Stomach (tissue), 9 donors: Measurements from ENCODE around the gene WBP2NL. TPM values are rescaled to one million over a fixed set of nuclear protein-coding genes. Genes with fewer than 3 reads are reported as not detected.

Source experiments
- DNase-seq, 2 donors: peaks; one replicate each; pipeline versions ENCODE4 v3.0.0 to v3.0.0-alpha.2; 2013 to 2019
- H3K27ac ChIP-seq, 5 donors: fragments of 200-600 bp in 4 of 5; sonication (generic) in 4 of 5; one replicate each; pipeline ENCODE4 v1.5.1; 2013 to 2019; ENCODE audit warnings: mild to moderate bottlenecking in 1 of 5, moderate library complexity in 1 of 5
- H3K27me3 ChIP-seq, 3 donors: fragments of 200-600 bp; sonication (generic); one replicate each; pipeline ENCODE4 v1.5.1; 2017 to 2019; ENCODE audit warnings: mixed run types in 1 of 3
- H3K36me3 ChIP-seq, 4 donors: fragments of 200-600 bp; sonication (generic); 1 replicate in 3 of 4; 2 replicates in 1 of 4; pipeline ENCODE4 v1.5.1; 2016 to 2019
- H3K4me1 ChIP-seq, 4 donors: fragments of 200-600 bp; sonication (generic); one replicate each; pipeline ENCODE4 v1.5.1; 2016 to 2019
- H3K4me3 ChIP-seq, 4 donors: fragments of 200-600 bp; sonication (generic) in 3 of 4; one replicate each; pipeline ENCODE4 v1.5.1; 2016 to 2019; ENCODE audit warnings: mild to moderate bottlenecking in 1 of 4
- H3K9me3 ChIP-seq, 4 donors: fragments of 200-600 bp; sonication (generic); one replicate each; pipeline ENCODE4 v1.5.1; 2016 to 2019
- EP300 ChIP-seq: sonication (generic); formaldehyde crosslinking; IDR thresholded peaks from one replicate; pipeline ENCODE4 v1.6.1; 2017; ENCODE audit warnings: antibody characterized with exemption
- POLR2A ChIP-seq, 4 donors: fragments of 450-650 bp; IDR thresholded peaks; one replicate each; pipeline ENCODE4 v1.6.1; 2016; ENCODE audit warnings: antibody characterized with exemption in 4 of 4, control low read depth in 2 of 4, mild to moderate bottlenecking in 1 of 4, moderate library complexity in 1 of 4
- POLR2AphosphoS5 ChIP-seq, 3 donors: sonication (generic); formaldehyde crosslinking; IDR thresholded peaks; one replicate each; pipeline ENCODE4 v1.6.1; 2016; ENCODE audit warnings: antibody characterized with exemption in 3 of 3
- WGBS, 5 donors: extraction: QIAGEN DNeasy Blood & Tissue Kit in 3 of 5; methylation state at CpG; one replicate each; pipeline versions ENCODE4 v1.1.5 to v1.1.7; 2013 to 2018; 5-methylcytosine and 5-hydroxymethylcytosine counted together
- intact Hi-C: fragments of 100-400 bp; cut with DNase I; formaldehyde crosslinking; loops from one replicate; pipeline ENCODE4 v1.15.1; 2023; ENCODE audit warnings: low total_unique reads
- polyA plus RNA-seq, 3 donors: library from polyadenylated mRNA; stranded (reverse); fragments of 200-250 nt; gene quantifications; one replicate each; pipeline ENCODE4 v1.2.3, GENCODE V29; 2013
- total RNA-seq, 5 donors: library from RNA; depleted of rRNA; stranded (reverse); fragments of >200 nt; gene quantifications; one replicate each; pipeline versions ENCODE4 v1.1.0 to v1.2.3, GENCODE V29; 2014 to 2016
- TF ChIP-seq, protein P1 (sequence below), 7 experiments: fragments of 450-650 bp in 4 of 7; fragments of 200-600 bp in 3 of 7; sonication (generic) in 3 of 7; IDR thresholded peaks; one replicate each; pipeline ENCODE4 v1.5.1; 2016 to 2019; ENCODE audit warnings: antibody characterized with exemption in 7 of 7, control low read depth in 2 of 7, mild to moderate bottlenecking in 1 of 7
- donor health status: healthy with polysubstance abuse.
- donor health status: Bipolar disorder and iron deficiency.
- donor health status: healthy.

Gene WBP2NL
- total and polyA plus RNA-seq, 8 donors: 1.2 to 4.8 (median 1.2) TPM; not detected in 3

DNA sequence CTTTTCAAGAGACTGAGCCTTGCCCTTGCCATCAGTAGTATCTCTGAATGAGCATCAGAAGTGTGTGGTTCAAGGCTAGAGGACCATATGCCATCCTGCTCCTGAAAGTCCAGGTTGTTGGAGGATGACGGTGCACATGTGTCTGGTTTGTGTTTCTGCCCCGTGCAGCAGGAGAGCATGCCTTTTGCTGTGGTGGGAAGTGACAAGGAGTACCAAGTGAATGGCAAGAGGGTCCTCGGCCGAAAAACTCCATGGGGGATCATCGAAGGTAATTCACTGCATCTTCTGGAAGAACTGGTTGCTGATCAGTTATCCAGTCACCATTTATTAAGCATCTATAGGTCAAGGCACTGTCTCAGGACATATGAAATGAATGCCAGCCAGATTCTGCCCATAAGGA lies 6.1 kb upstream of the WBP2NL start:
- no peaks in the 10 kb centered on the region for H3K36me3 ChIP-seq
- no peaks in the 10 kb centered on the region for H3K27me3 ChIP-seq
- 88 to 95% (median 94%) methylated on average over 5 of the region's 5 CpGs for WGBS, 5 donors
- H3K9me3 ChIP-seq: no peaks in the 10 kb centered on the region
- H3K4me1 ChIP-seq: no peaks in the 10 kb centered on the region
- no peak overlapping the region for H3K4me3 ChIP-seq
- no peak overlapping the region for H3K27ac ChIP-seq
- no peak for TF ChIP-seq POLR2AphosphoS5 (IDR thresholded peaks at IDR 0.05)
- TF ChIP-seq, protein P1, sequence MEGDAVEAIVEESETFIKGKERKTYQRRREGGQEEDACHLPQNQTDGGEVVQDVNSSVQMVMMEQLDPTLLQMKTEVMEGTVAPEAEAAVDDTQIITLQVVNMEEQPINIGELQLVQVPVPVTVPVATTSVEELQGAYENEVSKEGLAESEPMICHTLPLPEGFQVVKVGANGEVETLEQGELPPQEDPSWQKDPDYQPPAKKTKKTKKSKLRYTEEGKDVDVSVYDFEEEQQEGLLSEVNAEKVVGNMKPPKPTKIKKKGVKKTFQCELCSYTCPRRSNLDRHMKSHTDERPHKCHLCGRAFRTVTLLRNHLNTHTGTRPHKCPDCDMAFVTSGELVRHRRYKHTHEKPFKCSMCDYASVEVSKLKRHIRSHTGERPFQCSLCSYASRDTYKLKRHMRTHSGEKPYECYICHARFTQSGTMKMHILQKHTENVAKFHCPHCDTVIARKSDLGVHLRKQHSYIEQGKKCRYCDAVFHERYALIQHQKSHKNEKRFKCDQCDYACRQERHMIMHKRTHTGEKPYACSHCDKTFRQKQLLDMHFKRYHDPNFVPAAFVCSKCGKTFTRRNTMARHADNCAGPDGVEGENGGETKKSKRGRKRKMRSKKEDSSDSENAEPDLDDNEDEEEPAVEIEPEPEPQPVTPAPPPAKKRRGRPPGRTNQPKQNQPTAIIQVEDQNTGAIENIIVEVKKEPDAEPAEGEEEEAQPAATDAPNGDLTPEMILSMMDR (IDR thresholded peaks at IDR 0.05): no peak
- TF ChIP-seq POLR2A (IDR thresholded peaks at IDR 0.05): no peak
- no peak for TF ChIP-seq EP300
- peak in 1 of 2 donors; percentile 15 for DNase-seq
- intact Hi-C loops: no loop called here

DNA sequence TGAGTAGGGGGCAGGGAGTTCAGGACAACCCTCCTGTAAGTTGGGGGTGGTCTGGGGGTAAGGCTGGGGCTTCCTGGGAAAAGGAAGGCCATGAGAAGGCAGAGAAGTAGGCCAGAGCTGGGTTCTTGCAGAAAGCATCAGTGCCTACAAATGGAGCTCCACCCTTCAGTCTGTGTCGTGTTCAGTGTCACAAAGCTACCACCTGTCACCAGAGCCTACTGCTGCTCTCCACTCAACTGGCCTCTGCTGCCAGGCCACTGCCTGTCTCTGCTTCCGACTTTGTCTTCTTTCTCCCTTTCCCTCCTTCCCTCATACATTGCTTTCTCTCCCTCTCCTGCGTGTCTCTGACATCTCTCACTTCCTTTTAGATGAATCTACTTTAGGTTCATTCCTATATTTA lies 3.4 kb upstream of the WBP2NL start:
- DNase-seq: no peak
- Histone ChIP-seq H3K27ac (no peak overlapping the region), H3K4me1 (peaks cover 6 to 18% (median 16%) of the 10 kb centered on the region in 4 donors), H3K4me3 (no peak overlapping the region), H3K9me3 (no peaks in the 10 kb centered on the region), H3K36me3 (no peaks in the 10 kb centered on the region), H3K27me3 (no peaks in the 10 kb centered on the region)
- TF ChIP-seq POLR2A (IDR thresholded peaks at IDR 0.05): no peak
- TF ChIP-seq EP300: no peak
- TF ChIP-seq POLR2AphosphoS5 (IDR thresholded peaks at IDR 0.05): no peak
- TF ChIP-seq, protein P1 (IDR thresholded peaks at IDR 0.05): no peak
- WGBS, 5 donors: 72 to 83% (median 73%) methylated on average over 3 of the region's 3 CpGs
- intact Hi-C loops: no loop called here

DNA sequence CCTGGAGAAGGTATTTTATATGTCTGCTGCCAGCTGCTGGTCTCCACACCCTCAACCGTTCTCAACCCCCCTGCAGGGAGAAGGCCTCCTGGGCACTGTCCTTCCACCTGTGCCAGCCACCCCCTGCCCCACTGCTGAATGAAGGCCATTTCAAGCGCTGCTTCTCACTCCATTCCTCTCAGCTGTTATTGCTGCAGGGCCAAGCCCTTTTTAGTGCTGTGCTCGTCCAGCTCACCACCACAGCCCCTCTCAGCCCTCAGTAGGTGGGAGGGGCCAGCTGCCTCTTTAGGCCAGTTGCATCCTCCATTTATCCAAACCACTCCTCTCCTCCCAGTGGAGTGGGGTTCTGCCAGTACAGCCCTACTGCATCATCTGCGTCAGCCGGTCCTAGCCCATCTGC lies 1.8 kb upstream of the WBP2NL start:
- no peak overlapping the region for H3K27ac ChIP-seq
- H3K4me1 ChIP-seq: peaks cover 6 to 18% (median 16%) of the 10 kb centered on the region in 4 donors
- peaks cover 0 to 11% (median 2%) of the 10 kb centered on the region in 4 donors for H3K36me3 ChIP-seq
- no peak for DNase-seq
- WGBS, 5 donors: 81 to 88% (median 84%) methylated on average over 5 of the region's 5 CpGs
- no peaks in the 10 kb centered on the region for H3K9me3 ChIP-seq
- TF ChIP-seq POLR2AphosphoS5 (IDR thresholded peaks at IDR 0.05) (no peak), EP300 (no peak), POLR2A (IDR thresholded peaks at IDR 0.05) (no peak)
- TF ChIP-seq, protein P1 (IDR thresholded peaks at IDR 0.05): no peak
- H3K4me3 ChIP-seq: no peak overlapping the region
- intact Hi-C loops: no loop called here
- H3K27me3 ChIP-seq: no peaks in the 10 kb centered on the region

DNA sequence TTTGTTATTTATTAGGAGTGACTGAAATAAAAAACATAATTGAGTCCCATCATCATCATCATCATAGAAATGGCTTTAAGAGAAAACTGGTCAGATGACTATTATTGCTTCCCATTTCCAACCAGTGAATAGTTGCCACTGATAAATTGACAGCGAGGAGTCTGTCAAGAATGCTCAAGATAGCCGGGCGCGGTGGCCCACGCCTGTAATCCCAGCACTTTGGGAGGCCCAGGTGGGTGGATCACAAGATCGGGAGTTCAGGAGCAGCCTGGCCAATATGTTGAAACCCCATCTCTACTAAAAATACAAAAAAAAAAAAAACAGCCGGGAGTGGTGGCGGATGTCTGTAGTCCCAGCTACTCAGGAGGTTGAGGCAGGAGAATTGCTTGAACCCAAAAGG lies 1.9 kb downstream of the WBP2NL start:
- WGBS, 5 donors: 93 to 98% (median 96%) methylated on average over 8 of the region's 8 CpGs
- peaks cover 0 to 9% (median 2%) of the 10 kb centered on the region in 4 donors for H3K9me3 ChIP-seq
- TF ChIP-seq, protein P1 (IDR thresholded peaks at IDR 0.05): no peak
- TF ChIP-seq EP300 (no peak), POLR2AphosphoS5 (IDR thresholded peaks at IDR 0.05) (no peak), POLR2A (IDR thresholded peaks at IDR 0.05) (no peak)
- no peak for DNase-seq
- H3K36me3 ChIP-seq: peaks cover 0 to 11% (median 2%) of the 10 kb centered on the region in 4 donors
- no peak overlapping the region for H3K4me3 ChIP-seq
- intact Hi-C loops: no loop called here
- H3K27me3 ChIP-seq: no peaks in the 10 kb centered on the region
- peaks cover 6 to 18% (median 16%) of the 10 kb centered on the region in 4 donors for H3K4me1 ChIP-seq
- H3K27ac ChIP-seq: no peak overlapping the region
